GM12864 (cell line): ENCODE results near the gene RBFOX2.

Experiments used
- DNase-seq: peaks from one replicate; pipeline ENCODE4 v3.0.0-alpha.2; 2011; ENCODE audit warnings: low read depth
- H3K4me3 ChIP-seq: 2 replicates; pipeline ENCODE4 v1.5.1; 2011; ENCODE audit warnings: mild to moderate bottlenecking, low read depth, low read length, control low read depth
- TF ChIP-seq, protein P1 (sequence below): IDR thresholded peaks from 2 replicates; pipeline ENCODE4 v1.5.1; 2011; ENCODE audit warnings: low read depth, mild to moderate bottlenecking, moderate library complexity, low read length, control low read depth, inconsistent platforms; ENCODE audit errors: missing control alignments

The RBFOX2 gene

DNA sequence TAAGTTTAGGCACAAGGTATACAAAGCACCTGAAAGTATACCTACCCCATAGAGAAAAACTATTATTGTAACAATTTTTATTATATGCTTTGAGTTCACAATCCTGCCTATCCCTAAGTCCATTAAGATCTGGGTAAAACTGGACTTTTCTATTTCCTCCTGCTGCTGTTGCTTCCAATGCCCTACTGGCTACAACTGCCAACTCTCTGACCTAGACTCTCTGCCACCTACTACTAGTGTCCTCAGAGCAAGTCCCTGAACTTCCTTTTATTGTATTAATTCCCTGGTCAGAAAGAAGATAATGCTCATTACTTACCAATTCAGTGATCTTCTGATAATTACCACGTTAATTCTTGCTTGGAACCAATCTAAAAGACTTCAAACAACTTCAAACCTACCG, 70.3 kb downstream of the RBFOX2 start:
- TF ChIP-seq, protein P1, sequence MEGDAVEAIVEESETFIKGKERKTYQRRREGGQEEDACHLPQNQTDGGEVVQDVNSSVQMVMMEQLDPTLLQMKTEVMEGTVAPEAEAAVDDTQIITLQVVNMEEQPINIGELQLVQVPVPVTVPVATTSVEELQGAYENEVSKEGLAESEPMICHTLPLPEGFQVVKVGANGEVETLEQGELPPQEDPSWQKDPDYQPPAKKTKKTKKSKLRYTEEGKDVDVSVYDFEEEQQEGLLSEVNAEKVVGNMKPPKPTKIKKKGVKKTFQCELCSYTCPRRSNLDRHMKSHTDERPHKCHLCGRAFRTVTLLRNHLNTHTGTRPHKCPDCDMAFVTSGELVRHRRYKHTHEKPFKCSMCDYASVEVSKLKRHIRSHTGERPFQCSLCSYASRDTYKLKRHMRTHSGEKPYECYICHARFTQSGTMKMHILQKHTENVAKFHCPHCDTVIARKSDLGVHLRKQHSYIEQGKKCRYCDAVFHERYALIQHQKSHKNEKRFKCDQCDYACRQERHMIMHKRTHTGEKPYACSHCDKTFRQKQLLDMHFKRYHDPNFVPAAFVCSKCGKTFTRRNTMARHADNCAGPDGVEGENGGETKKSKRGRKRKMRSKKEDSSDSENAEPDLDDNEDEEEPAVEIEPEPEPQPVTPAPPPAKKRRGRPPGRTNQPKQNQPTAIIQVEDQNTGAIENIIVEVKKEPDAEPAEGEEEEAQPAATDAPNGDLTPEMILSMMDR, result no peak
- no peak overlapping the region for H3K4me3 ChIP-seq
- no peak for DNase-seq

DNA sequence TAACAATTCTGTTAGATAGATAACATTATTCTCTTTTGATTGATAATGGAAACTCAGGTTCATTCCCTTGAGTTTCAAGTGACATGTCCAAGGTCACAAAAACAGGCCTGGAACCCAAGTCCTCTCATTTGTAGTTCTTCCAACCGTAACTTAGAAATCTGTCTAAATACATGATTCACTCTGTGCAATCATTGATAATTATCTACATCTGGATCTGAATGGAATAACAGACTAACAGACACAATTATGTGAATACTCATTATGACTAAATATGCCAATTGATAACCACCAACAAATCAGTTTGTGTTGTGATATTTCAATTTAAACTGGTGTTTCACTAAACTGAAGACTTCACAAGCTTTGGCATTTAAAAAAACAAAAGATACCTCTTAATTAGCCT, 71.0 kb downstream of the RBFOX2 start:
- no peak for DNase-seq
- no peak overlapping the region for H3K4me3 ChIP-seq
- TF ChIP-seq, protein P1, result no peak

DNA sequence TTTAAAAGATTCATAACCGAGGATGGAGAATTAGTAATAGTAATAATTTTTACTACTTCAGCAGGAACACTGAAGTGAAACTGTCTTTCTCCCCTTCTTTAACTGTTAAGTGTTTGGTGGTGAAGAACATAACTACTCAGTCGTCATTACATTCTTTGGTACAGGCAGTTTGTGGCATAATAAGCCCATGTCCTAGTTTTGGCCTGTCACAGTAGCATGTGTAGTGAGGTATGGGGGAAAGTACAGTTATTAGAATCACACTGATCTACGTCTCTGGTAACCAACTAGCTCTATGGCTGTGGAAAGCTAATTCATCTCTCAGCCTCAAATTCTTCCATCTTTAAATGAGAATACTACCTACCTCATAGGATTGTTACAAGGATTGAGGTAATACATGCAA, 71.8 kb downstream of the RBFOX2 start:
- H3K4me3 ChIP-seq, result no peak overlapping the region
- no peak for DNase-seq
- TF ChIP-seq, protein P1, result no peak

DNA sequence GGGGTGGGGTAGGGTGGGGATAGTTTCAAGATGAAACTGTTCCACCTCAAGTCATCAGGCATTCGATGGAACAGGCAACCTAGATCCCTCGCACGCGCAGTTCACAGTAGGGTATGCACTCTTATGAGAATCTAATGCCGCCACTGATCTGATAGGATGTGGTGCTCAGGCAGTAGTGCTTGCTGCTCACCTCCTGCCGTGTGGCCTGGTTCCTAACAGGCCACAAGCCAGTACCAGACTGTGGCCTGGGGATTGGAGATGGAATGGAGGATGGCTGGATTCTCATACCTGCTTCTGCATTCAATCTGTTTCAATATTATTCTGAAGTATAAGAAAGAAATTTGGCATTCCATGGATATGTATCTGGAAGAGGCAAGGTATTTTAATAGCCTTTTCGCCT, 73.1 kb downstream of the RBFOX2 start:
- H3K4me3 ChIP-seq, result no peak overlapping the region
- DNase-seq, result no peak
- TF ChIP-seq, protein P1, result no peak

DNA sequence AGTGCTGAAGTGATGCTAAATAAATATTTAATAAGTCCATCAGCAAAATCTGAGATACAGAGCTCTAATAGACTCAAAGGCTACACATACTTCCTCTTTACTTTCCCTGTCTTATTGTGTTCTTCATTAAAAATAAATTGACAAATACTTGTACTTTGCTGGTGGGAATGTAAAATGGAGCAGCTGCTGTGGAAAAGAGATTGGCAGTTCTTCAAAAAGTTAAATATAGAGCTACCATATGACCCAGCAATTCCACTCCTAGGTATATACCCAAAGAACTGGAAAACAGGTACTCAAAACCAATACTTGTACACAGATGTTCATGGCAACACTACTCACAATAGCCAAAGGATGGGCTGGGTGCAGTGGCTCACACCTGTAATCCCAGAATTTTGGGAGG, 76.0 kb downstream of the RBFOX2 start:
- DNase-seq, result no peak
- TF ChIP-seq, protein P1, result no peak
- H3K4me3 ChIP-seq, result no peak overlapping the region

DNA sequence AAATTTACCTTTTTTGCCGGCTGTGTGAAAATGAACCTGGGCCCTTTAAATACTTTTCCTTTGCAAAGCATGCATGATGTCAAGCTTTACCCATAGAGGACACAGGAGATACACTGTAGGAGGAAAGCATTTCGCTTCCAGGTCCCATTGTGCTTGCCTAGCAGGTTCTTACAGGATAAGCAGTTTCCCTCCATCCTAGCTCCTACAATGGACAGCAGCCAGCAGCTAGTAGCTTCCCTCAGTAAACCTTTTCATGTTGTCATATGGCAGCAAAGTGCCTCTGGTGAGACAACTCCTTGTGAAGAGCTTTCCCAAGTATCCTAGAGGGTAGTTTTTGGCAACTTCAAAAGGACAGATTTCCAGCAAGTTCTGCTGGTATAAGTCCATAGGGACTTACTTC, 78.4 kb downstream of the RBFOX2 start:
- no peak overlapping the region for H3K4me3 ChIP-seq
- TF ChIP-seq, protein P1, result no peak
- DNase-seq, result no peak

DNA sequence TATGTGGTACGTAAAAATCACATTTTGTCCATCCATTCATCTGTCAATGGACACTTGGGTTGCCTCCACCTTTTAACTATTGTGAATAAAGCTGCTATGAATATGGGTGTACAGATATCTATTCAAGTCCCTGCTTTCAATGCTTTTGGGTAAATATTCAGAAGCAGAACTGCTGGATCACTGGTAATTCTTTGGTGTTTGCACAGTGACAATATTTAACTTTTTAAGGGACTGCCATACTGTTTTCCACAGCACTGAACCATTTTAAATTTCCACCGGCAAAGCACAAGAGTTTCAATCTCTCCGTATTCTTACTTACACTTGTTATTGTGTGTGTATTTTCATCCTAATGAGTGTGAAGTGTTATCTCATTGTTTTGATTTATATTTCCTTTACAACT, 79.4 kb downstream of the RBFOX2 start:
- TF ChIP-seq, protein P1, result no peak

More for the DNA sequence above, 79.4 kb downstream of the RBFOX2 start:
- H3K4me3 ChIP-seq, result no peak overlapping the region
- DNase-seq, result no peak
